Endothelial cell of umbilical vein (primary cell): ENCODE measurements around the gene GRM4. TPM values are rescaled to one million over a fixed set of nuclear protein-coding genes. Genes with fewer than 3 reads are reported as not detected.

ENCODE experiments used
- BruUV-seq: library from RNA; stranded (reverse); fragments of 400-500 nt; replicated peaks from 2 replicates; lab custom pipeline; 2021; lab: Mats Ljungman, UMichigan
- CTCF ChIA-PET: fragments of 300-600, 350-600 bp; sonication (Branson Sonifier 250); formaldehyde crosslinking; loops from one replicate; lab custom pipeline; 2021; ENCODE audit warnings: antibody characterized with exemption, inconsistent platforms; lab: Charles Lee
- POLR2A ChIA-PET: fragments of 300-600, 350-600 bp; sonication (Branson Sonifier 250); formaldehyde crosslinking; loops from one replicate; lab custom pipeline; 2021; ENCODE audit warnings: antibody characterized with exemption, inconsistent platforms; lab: Charles Lee
- DNase-seq: peaks from one replicate; pipeline ENCODE4 v3.0.0-alpha.2; 2011; ENCODE audit warnings: low read depth, low spot score
- FAIRE-seq: peaks from 2 replicates; lab custom pipeline; 2011; peaks lifted over from hg19 to GRCh38; lab: Jason Lieb, UNC
- H2AFZ ChIP-seq: 2 replicates; pipeline ENCODE4 v1.6.0; 2012; ENCODE audit warnings: low read depth, low read length, control low read depth, inconsistent platforms
- H3K27ac ChIP-seq: 2 replicates; pipeline ENCODE4 v1.5.1; 2011; ENCODE audit warnings: low read depth, mild to moderate bottlenecking, control low read depth, low read length, moderate library complexity; ENCODE audit not compliant: insufficient read depth
- H3K27me3 ChIP-seq, 2 experiments: 2 replicates each; pipeline versions ENCODE4 v1.6.0 to v1.6.1; 2011; ENCODE audit warnings: low read length in 2 of 2, mixed read lengths in 1 of 2; ENCODE audit not compliant: control insufficient read depth in 2 of 2, insufficient read depth in 2 of 2
- H3K36me3 ChIP-seq, 2 experiments: 2 replicates in 1 of 2; 3 replicates in 1 of 2; pipeline ENCODE4 v1.5.1; 2011; ENCODE audit warnings: low read length in 2 of 2, mild to moderate bottlenecking in 1 of 2, moderate library complexity in 1 of 2; ENCODE audit not compliant: control insufficient read depth in 2 of 2, insufficient read depth in 2 of 2; ENCODE audit errors: extremely low read depth in 1 of 2
- H3K4me1 ChIP-seq: 3 replicates; pipeline ENCODE4 v1.5.1; 2011; ENCODE audit warnings: mild to moderate bottlenecking, low read length; ENCODE audit not compliant: control insufficient read depth, insufficient read depth; ENCODE audit errors: extremely low read depth
- H3K4me2 ChIP-seq: 2 replicates; pipeline ENCODE4 v1.6.1; 2011; ENCODE audit warnings: low read length, control low read depth, mixed read lengths; ENCODE audit not compliant: insufficient read depth
- H3K4me3 ChIP-seq, 3 experiments: fragments of 200-600 bp in 1 of 3; sonication (generic), shearing (Covaris generic) in 1 of 3; replicated peaks in 1 of 3; 2 replicates each; pipeline ENCODE4 v1.5.1; 2011 to 2016; ENCODE audit warnings: control low read depth in 3 of 3, low read length in 3 of 3, mild to moderate bottlenecking in 2 of 3, inconsistent platforms in 1 of 3, low read depth in 1 of 3, moderate library complexity in 1 of 3; ENCODE audit not compliant: insufficient read depth in 1 of 3
- H3K79me2 ChIP-seq: 2 replicates; pipeline ENCODE4 v1.6.0; 2012; ENCODE audit warnings: low read length, inconsistent platforms; ENCODE audit not compliant: control insufficient read depth, insufficient read depth
- H3K9ac ChIP-seq: replicated peaks from 2 replicates; pipeline ENCODE3; 2011; ENCODE audit warnings: low read length, control low read depth; ENCODE audit not compliant: insufficient read depth; ENCODE audit errors: extremely low read depth
- H3K9me1 ChIP-seq: replicated peaks from 3 replicates; pipeline ENCODE4 v1.6.0; 2011; ENCODE audit warnings: mild to moderate bottlenecking, low read length; ENCODE audit not compliant: control insufficient read depth, insufficient read depth; ENCODE audit errors: extremely low read depth
- H3K9me3 ChIP-seq: replicated peaks from 2 replicates; pipeline ENCODE4 v1.5.1; 2012; ENCODE audit warnings: low read length, inconsistent platforms; ENCODE audit not compliant: control insufficient read depth, insufficient read depth
- H4K20me1 ChIP-seq: replicated peaks from 2 replicates; pipeline ENCODE3; 2011; ENCODE audit warnings: mild to moderate bottlenecking, low read length; ENCODE audit not compliant: control insufficient read depth, insufficient read depth; ENCODE audit errors: extremely low read depth
- EZH2 ChIP-seq: IDR thresholded peaks from 2 replicates; pipeline ENCODE4 v1.6.1; 2012; ENCODE audit warnings: borderline replicate concordance, low read depth, mild to moderate bottlenecking, moderate library complexity, low read length, inconsistent platforms; ENCODE audit not compliant: severe bottlenecking
- FOS ChIP-seq: IDR thresholded peaks from 2 replicates; pipeline ENCODE4 v1.6.1; 2011; ENCODE audit warnings: mild to moderate bottlenecking, low read length, moderate library complexity, borderline replicate concordance; ENCODE audit not compliant: insufficient read depth
- JUN ChIP-seq: IDR thresholded peaks from 2 replicates; pipeline ENCODE4 v1.6.1; 2011; ENCODE audit warnings: borderline replicate concordance, low read depth; ENCODE audit not compliant: insufficient read length, insufficient read depth
- MAX ChIP-seq: IDR thresholded peaks from 2 replicates; pipeline ENCODE4 v1.6.1; 2011; ENCODE audit not compliant: insufficient read depth, insufficient read length
- MYC ChIP-seq: IDR thresholded peaks from one replicate; pipeline ENCODE4 v1.6.1; 2011; ENCODE audit warnings: mild to moderate bottlenecking, low read depth, low read length
- POLR2AphosphoS5 ChIP-seq: IDR thresholded peaks from 2 replicates; pipeline ENCODE4 v1.6.1; 2012; ENCODE audit warnings: low read depth, mild to moderate bottlenecking, control low read depth, low read length, moderate library complexity; ENCODE audit not compliant: insufficient read depth
- dilution Hi-C: fragments of 300-500 bp; cut with MboI; formaldehyde crosslinking; loops from one replicate; pipeline ENCODE4 v1.15.0; 2019; ENCODE audit warnings: low sequenced_read_pairs; ENCODE audit not compliant: extremely low pct_ligation_motif_present
- intact Hi-C: fragments of 100-400 bp; cut with micrococcal nuclease; formaldehyde crosslinking; loops from one replicate; pipeline ENCODE4 v1.10.0; 2022
- polyA plus RNA-seq, 4 experiments: library from polyadenylated mRNA; depleted of rRNA in 3 of 4; stranded (reverse) in 3 of 4; unstranded in 1 of 4; fragments of >200 nt; gene quantifications; 2 replicates each; pipeline versions ENCODE4 v1.2.1 to v1.2.3, GENCODE V29; 2011 to 2012; ENCODE audit warnings: missing spikeins in 1 of 4
- total RNA-seq: library from RNA; stranded (reverse); gene quantifications from 2 replicates; pipeline ENCODE4 v1.2.3, GENCODE V29; 2021

Gene GRM4
- total and polyA plus RNA-seq, 2 donors (not counting 3 experiments of a cell fraction or from before 2014, with no cell fraction given): 0.03 TPM; not detected in 1

GRCh38 chr6:34050691-34051090 lies 95.2 kb downstream of the GRM4 start:
- CTCF ChIA-PET: interaction anchor here (1.0 kb wide), 2 partner anchors 9 to 23 kb away, joined by 3 read pairs; no protein-coding TSS in a partner anchor
- dilution Hi-C loops: no loop called here
- no peak overlapping the region for H2AFZ ChIP-seq
- H3K9me3 ChIP-seq: no peaks in the 10 kb centered on the region
- H3K27me3 ChIP-seq: peaks cover 1 to 3% of the 10 kb centered on the region in 2 experiments
- no peaks in the 10 kb centered on the region for H4K20me1 ChIP-seq
- FAIRE-seq (no peak), DNase-seq (no peak)
- H3K4me3 ChIP-seq: no peak overlapping the region
- H3K36me3 ChIP-seq: no peaks in the 10 kb centered on the region
- intact Hi-C loops: no loop called here
- no peak for TF ChIP-seq MYC
- TF ChIP-seq EZH2: no peak
- no peak for TF ChIP-seq POLR2AphosphoS5
- no peak for TF ChIP-seq FOS
- TF ChIP-seq MAX: no peak
- TF ChIP-seq JUN: no peak
- no peak overlapping the region for H3K9ac ChIP-seq
- no peaks in the 10 kb centered on the region for H3K9me1 ChIP-seq
- H3K79me2 ChIP-seq: no peaks in the 10 kb centered on the region
- no peak overlapping the region for H3K27ac ChIP-seq
- no TSS peak for BruUV-seq
- POLR2A ChIA-PET: no interaction called here
- no peaks in the 10 kb centered on the region for H3K4me1 ChIP-seq
- H3K4me2 ChIP-seq: no peak overlapping the region
